ENCODE data around the gene ARID2. TPM values are rescaled to one million over a fixed set of nuclear protein-coding genes. Genes with fewer than 3 reads are reported as not detected.

The ARID2 gene
- total RNA-seq, 3 donors from 2014 or later: 31.7 to 72.7 (median 48.8) TPM

GRCh38 chr12:45727301-45727979 is 2.1 kb upstream of the ARID2 start:
- H3K4me1 ChIP-seq: peaks cover 0 to 2% of the 10 kb centered on the region in 2 donors
- intact Hi-C loops (cut with DNase I; ENCODE audit: low total_unique reads): no loop called here
- H3K4me3 ChIP-seq: peak overlapping the region; percentile 74 to 86 (median 81)
- TF ChIP-seq POLR2AphosphoS5 (IDR thresholded peaks at IDR 0.05): peak; percentile 81 to 94 (median 94)
- TF ChIP-seq POLR2A (IDR thresholded peaks at IDR 0.05): peak; percentile 52
- peak in 1 of 3 donors; percentile 11 for TF ChIP-seq CTCF (IDR thresholded peaks at IDR 0.05)
- H3K9me3 ChIP-seq: no peaks in the 10 kb centered on the region
- H3K36me3 ChIP-seq: no peaks in the 10 kb centered on the region
- H3K27me3 ChIP-seq: no peaks in the 10 kb centered on the region
- DNase-seq (ENCODE audit: low spot score in 2 of 2): peak; percentile 90
- peak overlapping the region; percentile 99 to 100 for H3K27ac ChIP-seq

- no peaks in the 10 kb centered on the region for H3K27me3 ChIP-seq
- no peak for TF ChIP-seq POLR2AphosphoS5 (IDR thresholded peaks at IDR 0.05)
- no peak for TF ChIP-seq CTCF (IDR thresholded peaks at IDR 0.05)
- no peak for TF ChIP-seq POLR2A (IDR thresholded peaks at IDR 0.05)
These were observed 1.4 kb upstream of the ARID2 start for GRCh38 chr12:45727980-45728629.

GRCh38 chr12:45728630-45729232 is 775 bp upstream of the ARID2 start:
- intact Hi-C loops (cut with DNase I; ENCODE audit: low total_unique reads): no loop called here
- Histone ChIP-seq H3K27ac (peak overlapping the region; percentile 99 to 100), H3K27me3 (no peaks in the 10 kb centered on the region), H3K4me3 (peak overlapping the region; percentile 74 to 86 (median 81)), H3K9me3 (no peaks in the 10 kb centered on the region), H3K4me1 (peaks cover 0 to 9% of the 10 kb centered on the region in 2 donors), H3K36me3 (no peaks in the 10 kb centered on the region)
- DNase-seq (ENCODE audit: low spot score in 2 of 2): peak; percentile 94 to 95
- TF ChIP-seq POLR2A (IDR thresholded peaks at IDR 0.05) (peak; percentile 64), POLR2AphosphoS5 (IDR thresholded peaks at IDR 0.05) (peak; percentile 89 to 95 (median 91)), CTCF (IDR thresholded peaks at IDR 0.05) (peak; percentile 83 to 88 (median 88))

More at GRCh38 chr12:45727980-45728629, 1.4 kb upstream of the ARID2 start:
- intact Hi-C loops (cut with DNase I; ENCODE audit: low total_unique reads): no loop called here
- H3K36me3 ChIP-seq: no peaks in the 10 kb centered on the region
- H3K27ac ChIP-seq: peak overlapping the region; percentile 99 to 100
- no peak for DNase-seq (ENCODE audit: low spot score in 2 of 2)
- H3K4me3 ChIP-seq: peak overlapping the region; percentile 74 to 86 (median 81)
- H3K9me3 ChIP-seq: no peaks in the 10 kb centered on the region
- H3K4me1 ChIP-seq: peaks cover 0 to 8% of the 10 kb centered on the region in 2 donors

- H3K36me3 ChIP-seq: no peaks in the 10 kb centered on the region
- no peaks in the 10 kb centered on the region for H3K9me3 ChIP-seq
- H3K27ac ChIP-seq: peak overlapping the region; percentile 99 to 100
- intact Hi-C loops (cut with DNase I; ENCODE audit: low total_unique reads): no loop called here
- peak overlapping the region; percentile 74 to 86 (median 81) for H3K4me3 ChIP-seq
- DNase-seq (ENCODE audit: low spot score in 2 of 2): no peak
- TF ChIP-seq POLR2A (IDR thresholded peaks at IDR 0.05) (no peak), CTCF (IDR thresholded peaks at IDR 0.05) (no peak), POLR2AphosphoS5 (IDR thresholded peaks at IDR 0.05) (no peak)
- peaks cover 0 to 9% of the 10 kb centered on the region in 2 donors for H3K4me1 ChIP-seq
- no peaks in the 10 kb centered on the region for H3K27me3 ChIP-seq
These were observed 510 bp downstream of the ARID2 start for GRCh38 chr12:45730084-45730347.

Measured in breast epithelium (tissue), 4 donors.